ENCODE measurements around the gene ACO2.
"Not testable (repeated sequence)": the region's sequence is repeated elsewhere in the genome, so short reads cannot be mapped to it uniquely, and the experiment has no call there.

DNA sequence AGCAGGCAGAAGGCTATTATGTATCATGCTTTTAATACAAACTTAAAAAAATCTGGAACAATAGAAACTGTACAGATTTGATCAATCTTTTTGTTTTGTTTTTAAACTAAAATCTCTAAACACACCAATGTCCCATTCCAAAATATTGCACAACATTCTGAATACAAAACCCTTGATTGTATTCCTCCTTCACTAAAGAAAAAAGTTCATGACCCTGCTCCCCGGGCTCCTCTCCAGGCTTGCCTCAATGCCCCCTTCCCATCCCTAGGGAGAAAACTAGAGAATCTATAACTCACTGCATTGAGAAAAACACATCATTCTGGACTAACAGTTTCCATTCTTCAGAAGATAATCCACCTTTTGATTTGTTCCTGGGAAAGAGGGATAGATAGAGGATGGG lies 35.4 kb upstream of the ACO2 start:
- TF ChIP-seq, protein P1, sequence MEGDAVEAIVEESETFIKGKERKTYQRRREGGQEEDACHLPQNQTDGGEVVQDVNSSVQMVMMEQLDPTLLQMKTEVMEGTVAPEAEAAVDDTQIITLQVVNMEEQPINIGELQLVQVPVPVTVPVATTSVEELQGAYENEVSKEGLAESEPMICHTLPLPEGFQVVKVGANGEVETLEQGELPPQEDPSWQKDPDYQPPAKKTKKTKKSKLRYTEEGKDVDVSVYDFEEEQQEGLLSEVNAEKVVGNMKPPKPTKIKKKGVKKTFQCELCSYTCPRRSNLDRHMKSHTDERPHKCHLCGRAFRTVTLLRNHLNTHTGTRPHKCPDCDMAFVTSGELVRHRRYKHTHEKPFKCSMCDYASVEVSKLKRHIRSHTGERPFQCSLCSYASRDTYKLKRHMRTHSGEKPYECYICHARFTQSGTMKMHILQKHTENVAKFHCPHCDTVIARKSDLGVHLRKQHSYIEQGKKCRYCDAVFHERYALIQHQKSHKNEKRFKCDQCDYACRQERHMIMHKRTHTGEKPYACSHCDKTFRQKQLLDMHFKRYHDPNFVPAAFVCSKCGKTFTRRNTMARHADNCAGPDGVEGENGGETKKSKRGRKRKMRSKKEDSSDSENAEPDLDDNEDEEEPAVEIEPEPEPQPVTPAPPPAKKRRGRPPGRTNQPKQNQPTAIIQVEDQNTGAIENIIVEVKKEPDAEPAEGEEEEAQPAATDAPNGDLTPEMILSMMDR (conservative IDR thresholded peaks at IDR 0.05), result not testable (repeated sequence)
- TF ChIP-seq ZFX (IDR thresholded peaks at IDR 0.05), result not testable (repeated sequence)

All from C4-2B (cell line).